Glomerular visceral epithelial cell (primary cell): ENCODE data around the gene ELOA.
A peak's percentile ranks its signal among the peaks of the same experiment; 100 is the strongest.
"Not testable (repeated sequence)": the region's sequence is repeated elsewhere in the genome, so short reads cannot be mapped to it uniquely, and the experiment has no call there.

Experiments
- DNase-seq: peaks from one replicate; pipeline ENCODE4 v3.0.0-alpha.2; 2016; ENCODE audit errors: extremely low spot score

Gene ELOA

GRCh38 chr1:23783141-23783540, 39.9 kb downstream of the ELOA start:
- DNase-seq = not testable (repeated sequence)

- DNase-seq = no peak
Measured at GRCh38 chr1:23784846-23785245, 41.6 kb downstream of the ELOA start.

DNA sequence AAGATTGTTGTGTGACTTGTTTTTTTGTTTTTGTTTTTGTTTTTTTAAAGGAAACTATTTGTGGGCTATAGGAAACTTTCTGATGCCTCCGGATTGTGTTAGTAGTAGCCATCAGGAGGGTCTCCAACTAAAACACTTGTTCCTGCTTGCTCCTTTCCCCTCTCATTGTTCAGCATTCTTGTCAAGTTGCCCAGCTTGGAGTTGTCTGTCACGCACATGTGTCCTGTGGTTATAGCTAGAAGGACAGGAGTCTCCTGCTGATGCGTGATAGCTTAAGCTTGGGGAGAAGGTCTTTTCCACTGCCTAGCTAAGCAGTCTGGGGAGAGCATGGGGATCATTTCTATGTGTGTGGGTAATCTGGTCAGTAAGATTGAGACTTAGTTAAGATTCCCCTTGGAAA, 44.4 kb downstream of the ELOA start:
- DNase-seq = no peak

- no peak for DNase-seq
Measured at GRCh38 chr1:23788695-23789094, 45.4 kb downstream of the ELOA start.

GRCh38 chr1:23790696-23791515, 47.6 kb downstream of the ELOA start, which contains the start of gene LYPLA2:
Gene LYPLA2 (plus strand): TSS chr1:23791145. CDS start chr1:23792683, 1,538 bp downstream.
- DNase-seq = peak; percentile 89

DNA sequence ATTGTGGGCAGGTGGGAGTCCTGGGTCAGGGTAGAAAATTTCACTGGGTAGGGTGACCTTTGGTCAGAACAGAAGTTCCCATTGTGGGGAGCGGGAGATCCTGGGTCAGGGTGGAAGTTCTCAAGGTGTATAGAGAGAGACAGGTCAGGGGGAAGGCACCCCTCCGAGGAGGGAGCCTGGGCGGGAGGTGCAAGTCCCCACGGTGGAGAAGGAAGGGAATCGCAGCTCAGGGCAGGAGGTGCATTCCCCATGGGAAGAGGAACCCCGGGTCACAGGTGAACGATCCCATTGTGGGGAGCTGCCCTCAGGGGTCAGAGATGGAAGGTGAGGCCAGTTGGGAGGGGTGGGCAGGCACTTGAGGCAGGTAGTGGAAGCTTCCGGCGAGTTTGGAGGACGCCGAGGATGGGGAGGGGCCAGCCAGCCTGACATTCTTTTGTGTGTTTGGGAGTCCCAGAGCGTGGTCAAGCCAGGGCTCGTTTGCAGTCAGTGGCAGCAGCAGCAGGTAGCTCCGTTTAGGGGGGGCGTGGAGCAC, 48.3 kb downstream of the ELOA start:
- peak; percentile 47 for DNase-seq

DNA sequence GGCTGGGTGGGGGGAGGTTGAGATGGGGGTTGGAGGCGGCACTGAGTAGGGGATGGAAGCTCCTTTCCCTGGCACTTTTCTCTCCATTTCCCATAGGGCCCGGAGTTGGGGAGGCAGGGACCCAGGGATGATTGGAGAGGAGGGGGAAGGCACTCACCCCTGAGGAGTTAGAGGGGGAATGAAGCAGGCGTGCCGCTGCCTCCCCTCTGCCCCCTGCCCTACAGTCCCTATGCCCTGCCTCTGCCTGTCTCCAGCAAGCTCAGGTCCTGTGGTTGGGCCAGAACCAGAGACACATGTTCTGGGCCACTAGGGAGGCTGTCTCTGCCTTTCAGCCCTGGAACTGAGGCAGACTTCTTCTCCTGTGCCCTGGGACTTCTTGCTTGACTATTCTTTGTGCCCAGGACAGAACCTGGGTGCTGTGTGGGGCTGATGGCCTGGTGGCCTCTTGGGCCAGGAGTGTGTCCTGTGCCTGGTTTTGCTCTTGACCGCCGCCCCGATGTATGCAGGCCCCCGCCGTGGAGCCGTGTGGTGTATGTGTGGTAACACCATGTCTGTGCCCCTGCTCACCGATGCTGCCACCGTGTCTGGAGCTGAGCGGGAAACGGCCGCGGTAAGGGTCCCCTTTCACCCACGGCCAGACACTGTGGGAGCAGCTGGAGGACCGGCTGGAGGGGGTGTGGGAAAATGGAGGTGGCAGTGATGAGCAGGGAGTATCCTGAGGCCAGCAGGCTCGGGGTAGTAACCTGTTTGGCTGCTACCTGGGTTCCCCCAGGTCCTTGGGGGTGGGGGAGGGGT, 49.1 kb downstream of the ELOA start:
- no peak for DNase-seq

DNA sequence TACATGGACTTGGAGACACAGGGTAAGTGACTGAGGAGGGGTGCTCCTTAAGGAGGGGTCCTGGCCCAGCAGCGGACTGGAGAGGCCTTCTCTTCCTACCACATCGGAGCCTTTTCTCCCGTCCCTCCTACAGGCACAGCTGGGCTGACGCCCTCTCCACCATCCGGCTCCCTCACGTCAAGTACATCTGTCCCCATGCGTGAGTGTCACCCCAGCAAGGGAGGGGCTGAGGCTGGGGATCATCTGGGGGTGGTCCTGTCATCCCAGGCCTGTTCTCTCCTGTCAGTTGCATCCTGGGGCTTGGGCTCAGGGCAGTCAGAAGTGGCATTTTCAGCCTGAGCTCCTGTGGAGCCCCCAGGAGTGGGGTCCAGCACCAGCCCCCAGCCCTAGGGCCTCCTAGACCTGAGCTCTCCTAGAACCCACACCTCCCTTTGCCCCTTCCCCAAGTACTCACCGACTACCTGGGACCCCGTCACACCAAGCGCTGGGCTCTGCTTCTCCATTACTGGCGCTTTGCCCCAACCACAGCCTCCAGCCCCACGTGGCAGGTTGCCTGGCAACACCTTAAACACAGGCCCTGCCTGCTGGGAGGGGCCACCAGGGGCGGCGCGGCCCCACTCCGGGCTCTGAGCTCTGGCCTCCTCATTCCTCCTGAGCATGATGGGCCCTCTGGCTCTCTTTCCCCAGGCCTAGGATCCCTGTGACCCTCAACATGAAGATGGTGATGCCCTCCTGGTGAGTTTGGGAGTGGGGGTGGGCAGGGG, 49.9 kb downstream of the ELOA start:
- DNase-seq = peak; percentile 74

- no peak for DNase-seq
Measured at GRCh38 chr1:23793861-23794731, 50.8 kb downstream of the ELOA start.

DNA sequence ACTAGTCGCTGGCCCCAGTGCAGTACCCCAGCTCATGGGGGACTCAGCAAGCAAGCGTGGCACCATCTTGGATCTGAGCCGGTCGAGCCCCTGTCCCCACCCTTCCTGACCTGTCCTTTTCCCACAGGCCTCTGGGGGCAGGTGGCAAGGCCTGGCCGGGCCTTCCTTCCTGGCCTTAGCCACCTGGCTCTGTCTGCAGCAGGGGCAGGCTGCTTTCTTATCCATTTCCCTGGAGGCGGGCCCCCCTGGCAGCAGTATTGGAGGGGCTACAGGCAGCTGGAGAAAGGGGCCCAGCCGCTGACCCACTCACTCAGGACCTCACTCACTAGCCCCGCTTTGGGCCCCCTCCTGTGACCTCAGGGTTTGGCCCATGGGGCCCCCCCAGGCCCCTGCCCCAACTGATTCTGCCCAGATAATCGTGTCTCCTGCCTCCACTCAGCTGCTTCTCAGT, 51.5 kb downstream of the ELOA start:
- DNase-seq = not testable (repeated sequence)

- no peak for DNase-seq
Measured at GRCh38 chr1:23795676-23796465, 52.6 kb downstream of the ELOA start.

DNA sequence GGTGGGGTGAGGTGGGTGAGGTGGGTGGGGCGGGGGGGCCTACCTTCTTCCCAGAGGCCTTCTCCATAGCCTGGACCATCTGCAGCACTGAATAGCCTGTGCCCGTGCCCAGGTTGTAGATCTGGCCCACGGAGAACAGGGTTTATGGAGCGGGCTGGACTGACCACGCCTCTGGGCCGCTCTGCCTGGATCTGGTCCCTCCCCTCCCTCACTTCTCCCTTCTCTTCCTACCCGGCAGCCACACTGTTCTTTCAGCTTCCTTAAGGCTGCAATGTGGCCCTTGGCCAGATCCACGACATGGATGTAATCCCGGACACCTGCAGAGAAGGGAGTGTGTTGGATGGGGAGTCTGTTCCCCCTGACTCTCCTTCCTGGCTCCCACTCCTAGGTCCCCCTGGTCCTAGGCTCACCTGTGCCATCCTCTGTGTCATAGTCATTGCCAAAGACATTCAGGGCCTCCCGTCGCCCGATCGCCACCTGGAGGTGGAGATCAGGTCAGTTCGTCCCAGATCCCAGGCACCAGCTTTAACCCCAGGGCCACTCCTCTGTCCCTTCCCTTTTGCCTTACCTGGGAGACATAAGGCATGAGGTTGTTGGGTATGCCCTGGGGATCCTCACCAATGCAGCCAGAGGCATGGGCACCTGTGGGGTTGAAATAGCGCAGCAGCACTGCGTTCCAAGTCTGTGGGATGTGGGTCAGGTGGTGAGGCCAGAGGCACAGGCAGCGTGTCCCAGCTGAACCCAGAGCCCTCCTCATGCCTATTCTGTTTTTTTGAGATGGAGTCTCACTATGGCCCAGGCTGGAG, 53.4 kb downstream of the ELOA start:
- DNase-seq = no peak

- DNase-seq = no peak
Measured at GRCh38 chr1:23797478-23798448, 54.5 kb downstream of the ELOA start.

GRCh38 chr1:23798662-23799142, 55.4 kb downstream of the ELOA start:
- DNase-seq = no peak

- no peak for DNase-seq
Measured at GRCh38 chr1:23799255-23799569, 55.9 kb downstream of the ELOA start.

- peak; percentile 96 for DNase-seq
Measured at GRCh38 chr1:23799570-23800399, 56.5 kb downstream of the ELOA start.
